ENCODE measurements around the gene TEKT5. TPM values are rescaled to one million over a fixed set of nuclear protein-coding genes. Genes with fewer than 3 reads are reported as not detected.

The TEKT5 gene
- total and polyA plus RNA-seq, 9 of the 15 experiments (the other 6 are each of a cell fraction or from before 2014, with no cell fraction given) = 0.10 to 0.19 TPM; not detected in 7

- Histone ChIP-seq H3K9me1 (ENCODE audit: control insufficient read depth, insufficient read depth, low read length) (no peaks in the 10 kb centered on the region), H3K79me2 (ENCODE audit: control insufficient read depth, insufficient read depth, low read length) (no peaks in the 10 kb centered on the region), H3K4me1 (replicated peaks in 1 of 2; ENCODE audit: control insufficient read depth in 2 of 2, insufficient read depth in 2 of 2, low read length in 2 of 2) (no peaks in the 10 kb centered on the region; a peak in 1 of 5 replicates), H3K27me3 (ENCODE audit: control insufficient read depth in 2 of 2, insufficient read depth in 2 of 2, low read length in 2 of 2) (peaks cover 26 to 56% of the 10 kb centered on the region in 2 experiments), H3K4me3 (no peak overlapping the region), H3K36me3 (ENCODE audit: control insufficient read depth, insufficient read depth, low read length) (no peaks in the 10 kb centered on the region), H2AFZ (ENCODE audit: low read depth, low read length) (no peak overlapping the region), H3K27ac (ENCODE audit: extremely low read depth, low read depth, low read length) (no peak overlapping the region), H3K9ac (ENCODE audit: insufficient read depth in 1 of 2, low read depth in 2 of 2, low read length in 2 of 2) (no peak overlapping the region), H3K9me3 (replicated peaks; ENCODE audit: control insufficient read depth, insufficient read depth, low read depth, low read length) (no peaks in the 10 kb centered on the region), H4K20me1 (replicated peaks; ENCODE audit: control insufficient read depth, insufficient read depth, low read length) (peaks cover 5% of the 10 kb centered on the region; the same call in 1 of the 2 replicates), H3K4me2 (ENCODE audit: insufficient read depth, low read length) (no peak overlapping the region)
- 0% methylated on average over 3 of the region's 3 CpGs for WGBS (ENCODE audit: insufficient coverage, low coverage, missing lambda C conversion rate)
- no peak for DNase-seq (ENCODE audit: extremely low read depth in 1 of 4, low spot score in 3 of 4)
- in situ Hi-C loops (cut with MboI) = no loop called here
- intact Hi-C loops (cut with micrococcal nuclease) = no loop called here
- ChIA-PET CTCF (ENCODE audit: low intra/inter-chr PET ratio) (no interaction called here), POLR2A (interaction anchor here (0.9 to 1.4 kb wide), 2 partner anchors 9 to 11 kb away, joined by 4 read pairs; no protein-coding TSS in a partner anchor)
- TF ChIP-seq ZNF445 (CRISPR knock-in tag; IDR thresholded peaks at IDR 0.05; ENCODE audit: low read depth) = no peak
- TF ChIP-seq PRMT5 (CRISPR knock-in tag; IDR thresholded peaks at IDR 0.05) = no peak
- no peak for TF ChIP-seq SRF (CRISPR knock-in tag; IDR thresholded peaks at IDR 0.05)
- no peak for TF ChIP-seq IRF1 (CRISPR knock-in tag; IDR thresholded peaks at IDR 0.05; ENCODE audit: borderline replicate concordance)
- no peak for TF ChIP-seq FOXJ3 (CRISPR knock-in tag; IDR thresholded peaks at IDR 0.05)
- no peak for TF ChIP-seq RBM17 (IDR thresholded peaks at IDR 0.05; ENCODE audit: borderline replicate concordance, low read depth, low read length)
- no peak for TF ChIP-seq ZNF12 (CRISPR knock-in tag; IDR thresholded peaks at IDR 0.05)
- no peak for TF ChIP-seq CTBP1 (IDR thresholded peaks at IDR 0.05; ENCODE audit: borderline replicate concordance)
- TF ChIP-seq CREM (IDR thresholded peaks at IDR 0.05; ENCODE audit: low read depth) = no peak
- no TSS peak for BruUV-seq (replicated peaks)
- no peak for ATAC-seq
- FAIRE-seq = no peak
Measured at GRCh38 chr16:10607157-10607556, 87.6 kb downstream of the TEKT5 start.
